ENCODE measurements around the gene HNF1A.

The HNF1A gene

DNA sequence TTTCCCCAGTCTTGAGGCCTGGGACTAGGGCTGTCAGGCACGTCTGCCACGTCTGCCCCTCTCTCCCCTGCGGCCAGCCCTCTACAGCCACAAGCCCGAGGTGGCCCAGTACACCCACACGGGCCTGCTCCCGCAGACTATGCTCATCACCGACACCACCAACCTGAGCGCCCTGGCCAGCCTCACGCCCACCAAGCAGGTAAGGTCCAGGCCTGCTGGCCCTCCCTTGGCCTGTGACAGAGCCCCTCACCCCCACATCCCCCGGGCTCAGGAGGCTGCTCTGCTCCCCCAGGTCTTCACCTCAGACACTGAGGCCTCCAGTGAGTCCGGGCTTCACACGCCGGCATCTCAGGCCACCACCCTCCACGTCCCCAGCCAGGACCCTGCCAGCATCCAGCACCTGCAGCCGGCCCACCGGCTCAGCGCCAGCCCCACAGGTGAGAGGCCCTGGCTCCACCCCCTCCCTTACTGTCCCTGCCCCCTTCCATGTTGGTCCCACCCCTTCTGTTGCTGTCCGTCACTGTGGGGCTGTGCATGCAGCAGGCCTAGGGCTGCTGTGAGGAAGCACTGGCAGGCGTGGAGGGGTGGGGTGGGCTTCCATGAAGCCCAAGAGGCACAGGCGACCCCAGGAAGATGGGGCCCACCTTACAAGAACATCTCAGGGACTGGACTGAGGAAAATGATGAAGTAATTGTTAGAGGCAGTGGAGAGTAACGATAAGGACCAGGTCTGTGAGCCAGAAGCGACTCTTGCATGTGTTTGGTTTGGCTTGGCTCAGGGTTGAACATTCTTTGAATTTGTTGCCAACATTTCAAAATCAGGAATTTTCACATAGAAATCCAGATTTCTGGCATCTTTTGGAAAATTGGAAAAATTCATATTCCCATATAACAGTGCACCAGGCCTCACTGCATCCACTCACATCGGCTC, 21.1 kb downstream of the HNF1A start:
- Histone ChIP-seq H3K36me3 (ENCODE audit: insufficient read depth, low read length) (peaks cover 12% of the 10 kb centered on the region), H3K79me2 (ENCODE audit: control insufficient read depth, insufficient read depth, low read length, unreplicated experiment) (no peaks in the 10 kb centered on the region), H3K4me3 (ENCODE audit: low read depth, low read length) (no peak overlapping the region), H3K4me1 (ENCODE audit: control insufficient read depth, insufficient read depth, low read length, unreplicated experiment) (peaks cover 4% of the 10 kb centered on the region), H3K27me3 (ENCODE audit: insufficient read depth, low read length) (peaks cover 14% of the 10 kb centered on the region; the same call in 1 of the 2 replicates), H3K27ac (ENCODE audit: low read depth, low read length) (no peak overlapping the region), H2AFZ (ENCODE audit: low read length, unreplicated experiment) (no peak overlapping the region)

DNA sequence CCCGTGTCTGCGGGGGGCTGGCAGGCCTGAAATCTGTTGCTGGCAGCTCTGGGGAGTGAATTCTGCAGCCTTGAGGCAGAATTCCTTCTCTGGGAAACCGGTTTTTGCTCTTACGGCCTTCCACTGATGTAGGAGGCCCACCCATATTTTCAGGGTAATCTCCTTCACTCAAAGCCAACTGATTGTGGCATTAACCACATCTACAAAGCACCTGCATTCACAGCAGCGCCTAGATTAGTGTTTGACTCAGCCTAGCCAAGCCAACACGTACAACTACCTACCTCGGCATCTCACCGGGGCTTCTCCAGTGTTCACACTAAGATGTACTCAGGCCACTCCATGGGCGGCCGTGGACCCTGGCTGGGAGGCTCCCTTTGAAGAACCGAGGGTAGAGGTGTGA, 22.2 kb downstream of the HNF1A start:
- peaks cover 4% of the 10 kb centered on the region for H3K4me1 ChIP-seq (ENCODE audit: control insufficient read depth, insufficient read depth, low read length, unreplicated experiment)
- H3K79me2 ChIP-seq (ENCODE audit: control insufficient read depth, insufficient read depth, low read length, unreplicated experiment) = no peaks in the 10 kb centered on the region
- peaks cover 12% of the 10 kb centered on the region for H3K36me3 ChIP-seq (ENCODE audit: insufficient read depth, low read length)
- peaks cover 6% of the 10 kb centered on the region; the same call in 1 of the 2 replicates for H3K27me3 ChIP-seq (ENCODE audit: insufficient read depth, low read length)
- no peak overlapping the region for H3K27ac ChIP-seq (ENCODE audit: low read depth, low read length)
- no peak overlapping the region for H3K4me3 ChIP-seq (ENCODE audit: low read depth, low read length)
- H2AFZ ChIP-seq (ENCODE audit: low read length, unreplicated experiment) = no peak overlapping the region

DNA sequence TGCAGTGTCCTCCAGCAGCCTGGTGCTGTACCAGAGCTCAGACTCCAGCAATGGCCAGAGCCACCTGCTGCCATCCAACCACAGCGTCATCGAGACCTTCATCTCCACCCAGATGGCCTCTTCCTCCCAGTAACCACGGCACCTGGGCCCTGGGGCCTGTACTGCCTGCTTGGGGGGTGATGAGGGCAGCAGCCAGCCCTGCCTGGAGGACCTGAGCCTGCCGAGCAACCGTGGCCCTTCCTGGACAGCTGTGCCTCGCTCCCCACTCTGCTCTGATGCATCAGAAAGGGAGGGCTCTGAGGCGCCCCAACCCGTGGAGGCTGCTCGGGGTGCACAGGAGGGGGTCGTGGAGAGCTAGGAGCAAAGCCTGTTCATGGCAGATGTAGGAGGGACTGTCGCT, 22.7 kb downstream of the HNF1A start:
- Histone ChIP-seq H3K27me3 (ENCODE audit: insufficient read depth, low read length) (peaks cover 1% of the 10 kb centered on the region; the same call in 1 of the 2 replicates), H3K27ac (ENCODE audit: low read depth, low read length) (no peak overlapping the region), H3K4me1 (ENCODE audit: control insufficient read depth, insufficient read depth, low read length, unreplicated experiment) (peaks cover 4% of the 10 kb centered on the region), H3K36me3 (ENCODE audit: insufficient read depth, low read length) (peaks cover 12% of the 10 kb centered on the region), H2AFZ (ENCODE audit: low read length, unreplicated experiment) (no peak overlapping the region), H3K79me2 (ENCODE audit: control insufficient read depth, insufficient read depth, low read length, unreplicated experiment) (no peaks in the 10 kb centered on the region), H3K4me3 (ENCODE audit: low read depth, low read length) (no peak overlapping the region)

DNA sequence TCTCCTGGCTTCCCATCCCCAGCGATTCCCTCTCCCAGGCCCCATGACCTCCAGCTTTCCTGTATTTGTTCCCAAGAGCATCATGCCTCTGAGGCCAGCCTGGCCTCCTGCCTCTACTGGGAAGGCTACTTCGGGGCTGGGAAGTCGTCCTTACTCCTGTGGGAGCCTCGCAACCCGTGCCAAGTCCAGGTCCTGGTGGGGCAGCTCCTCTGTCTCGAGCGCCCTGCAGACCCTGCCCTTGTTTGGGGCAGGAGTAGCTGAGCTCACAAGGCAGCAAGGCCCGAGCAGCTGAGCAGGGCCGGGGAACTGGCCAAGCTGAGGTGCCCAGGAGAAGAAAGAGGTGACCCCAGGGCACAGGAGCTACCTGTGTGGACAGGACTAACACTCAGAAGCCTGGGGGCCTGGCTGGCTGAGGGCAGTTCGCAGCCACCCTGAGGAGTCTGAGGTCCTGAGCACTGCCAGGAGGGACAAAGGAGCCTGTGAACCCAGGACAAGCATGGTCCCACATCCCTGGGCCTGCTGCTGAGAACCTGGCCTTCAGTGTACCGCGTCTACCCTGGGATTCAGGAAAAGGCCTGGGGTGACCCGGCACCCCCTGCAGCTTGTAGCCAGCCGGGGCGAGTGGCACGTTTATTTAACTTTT, 23.6 kb downstream of the HNF1A start:
- no peak overlapping the region for H3K27ac ChIP-seq (ENCODE audit: low read depth, low read length)
- no peak overlapping the region for H3K4me3 ChIP-seq (ENCODE audit: low read depth, low read length)
- peaks cover 12% of the 10 kb centered on the region for H3K36me3 ChIP-seq (ENCODE audit: insufficient read depth, low read length)
- H2AFZ ChIP-seq (ENCODE audit: low read length, unreplicated experiment) = no peak overlapping the region
- no peaks in the 10 kb centered on the region for H3K79me2 ChIP-seq (ENCODE audit: control insufficient read depth, insufficient read depth, low read length, unreplicated experiment)
- H3K4me1 ChIP-seq (ENCODE audit: control insufficient read depth, insufficient read depth, low read length, unreplicated experiment) = peaks cover 4% of the 10 kb centered on the region
- H3K27me3 ChIP-seq (ENCODE audit: insufficient read depth, low read length) = no peaks in the 10 kb centered on the region

DNA sequence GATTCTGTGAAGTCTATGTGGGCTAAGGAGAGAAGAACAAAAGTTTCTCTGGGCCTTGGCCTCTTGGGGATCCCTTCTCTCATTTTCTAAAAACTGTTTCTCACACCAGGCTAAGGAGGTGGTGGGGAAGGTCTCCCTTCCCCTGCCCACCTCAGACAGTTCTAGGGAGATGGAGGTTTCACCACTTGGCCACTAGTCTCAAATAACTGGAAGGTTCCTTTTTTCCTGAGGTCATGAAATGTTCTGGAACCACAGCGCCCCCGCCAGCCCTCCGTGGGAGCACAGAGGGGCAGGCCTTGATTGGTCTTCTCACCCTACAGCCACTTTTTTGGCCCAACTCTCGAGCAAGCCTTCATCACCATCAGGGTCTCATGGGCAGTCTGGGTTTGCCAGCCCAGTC, 25.3 kb downstream of the HNF1A start:
- Histone ChIP-seq H3K4me3 (ENCODE audit: low read depth, low read length) (no peak overlapping the region), H3K4me1 (ENCODE audit: control insufficient read depth, insufficient read depth, low read length, unreplicated experiment) (peaks cover 4% of the 10 kb centered on the region), H2AFZ (ENCODE audit: low read length, unreplicated experiment) (no peak overlapping the region), H3K79me2 (ENCODE audit: control insufficient read depth, insufficient read depth, low read length, unreplicated experiment) (no peaks in the 10 kb centered on the region), H3K27ac (ENCODE audit: low read depth, low read length) (no peak overlapping the region), H3K36me3 (ENCODE audit: insufficient read depth, low read length) (peaks cover 12% of the 10 kb centered on the region), H3K27me3 (ENCODE audit: insufficient read depth, low read length) (no peaks in the 10 kb centered on the region)

DNA sequence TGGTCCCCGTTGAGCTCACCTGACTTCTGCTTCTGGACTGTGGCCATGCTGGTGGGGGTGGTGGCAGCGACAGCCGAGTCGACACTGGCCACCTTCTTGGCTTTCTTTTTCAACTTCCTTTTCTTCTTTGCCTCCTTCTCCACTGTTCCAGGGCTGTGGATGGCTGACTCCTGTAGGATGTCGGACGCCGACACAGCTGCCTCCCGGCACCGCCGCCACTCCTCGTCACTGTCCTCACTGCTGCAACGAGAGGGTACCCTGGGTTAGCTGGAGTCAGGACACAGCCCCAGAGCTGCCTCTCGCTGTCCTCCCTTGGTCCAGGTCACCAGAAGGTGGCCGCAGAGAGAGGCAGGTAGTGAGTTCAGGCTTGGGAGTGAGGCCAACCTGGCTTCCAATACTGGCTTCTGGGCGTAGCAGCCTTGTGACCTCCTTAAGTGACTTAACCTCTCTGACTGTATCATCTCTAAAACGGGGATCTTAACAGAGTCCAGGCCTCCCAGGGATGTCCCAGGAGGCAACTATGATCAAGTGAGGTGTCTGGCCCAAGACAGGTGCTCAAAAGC, 26.0 kb downstream of the HNF1A start:
- no peak overlapping the region for H3K4me3 ChIP-seq (ENCODE audit: low read depth, low read length)
- peaks cover 12% of the 10 kb centered on the region for H3K36me3 ChIP-seq (ENCODE audit: insufficient read depth, low read length)
- H3K4me1 ChIP-seq (ENCODE audit: control insufficient read depth, insufficient read depth, low read length, unreplicated experiment) = peaks cover 4% of the 10 kb centered on the region
- H3K79me2 ChIP-seq (ENCODE audit: control insufficient read depth, insufficient read depth, low read length, unreplicated experiment) = no peaks in the 10 kb centered on the region
- H3K27me3 ChIP-seq (ENCODE audit: insufficient read depth, low read length) = no peaks in the 10 kb centered on the region
- H3K27ac ChIP-seq (ENCODE audit: low read depth, low read length) = no peak overlapping the region
- no peak overlapping the region for H2AFZ ChIP-seq (ENCODE audit: low read length, unreplicated experiment)

DNA sequence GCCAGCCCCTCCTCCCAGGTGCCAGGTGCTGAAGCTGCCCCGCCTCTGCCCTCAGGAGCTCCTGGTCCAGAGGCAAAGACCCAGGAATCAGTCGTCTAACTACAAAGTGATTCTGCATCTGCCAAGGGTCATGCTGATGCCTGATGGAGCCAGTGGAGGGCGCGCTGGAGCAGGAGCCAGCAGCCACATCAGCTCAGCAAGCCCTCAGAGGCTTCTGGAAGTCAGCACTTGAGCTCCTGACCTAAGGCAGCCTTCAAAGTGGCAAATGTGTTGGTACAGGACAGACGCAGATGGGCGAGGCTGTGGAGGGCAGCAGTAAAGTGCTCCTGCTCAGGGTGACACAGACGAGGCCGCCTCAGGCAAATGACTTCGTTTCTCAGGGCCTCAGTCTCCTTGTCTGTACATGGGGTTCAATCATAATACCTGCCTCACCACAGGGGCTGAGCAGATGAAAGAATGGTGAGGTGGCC, 27.0 kb downstream of the HNF1A start:
- H2AFZ ChIP-seq (ENCODE audit: low read length, unreplicated experiment) = no peak overlapping the region
- H3K79me2 ChIP-seq (ENCODE audit: control insufficient read depth, insufficient read depth, low read length, unreplicated experiment) = no peaks in the 10 kb centered on the region
- H3K4me1 ChIP-seq (ENCODE audit: control insufficient read depth, insufficient read depth, low read length, unreplicated experiment) = peaks cover 4% of the 10 kb centered on the region
- no peak overlapping the region for H3K27ac ChIP-seq (ENCODE audit: low read depth, low read length)
- no peaks in the 10 kb centered on the region for H3K27me3 ChIP-seq (ENCODE audit: insufficient read depth, low read length)
- peaks cover 12% of the 10 kb centered on the region for H3K36me3 ChIP-seq (ENCODE audit: insufficient read depth, low read length)
- no peak overlapping the region for H3K4me3 ChIP-seq (ENCODE audit: low read depth, low read length)

DNA sequence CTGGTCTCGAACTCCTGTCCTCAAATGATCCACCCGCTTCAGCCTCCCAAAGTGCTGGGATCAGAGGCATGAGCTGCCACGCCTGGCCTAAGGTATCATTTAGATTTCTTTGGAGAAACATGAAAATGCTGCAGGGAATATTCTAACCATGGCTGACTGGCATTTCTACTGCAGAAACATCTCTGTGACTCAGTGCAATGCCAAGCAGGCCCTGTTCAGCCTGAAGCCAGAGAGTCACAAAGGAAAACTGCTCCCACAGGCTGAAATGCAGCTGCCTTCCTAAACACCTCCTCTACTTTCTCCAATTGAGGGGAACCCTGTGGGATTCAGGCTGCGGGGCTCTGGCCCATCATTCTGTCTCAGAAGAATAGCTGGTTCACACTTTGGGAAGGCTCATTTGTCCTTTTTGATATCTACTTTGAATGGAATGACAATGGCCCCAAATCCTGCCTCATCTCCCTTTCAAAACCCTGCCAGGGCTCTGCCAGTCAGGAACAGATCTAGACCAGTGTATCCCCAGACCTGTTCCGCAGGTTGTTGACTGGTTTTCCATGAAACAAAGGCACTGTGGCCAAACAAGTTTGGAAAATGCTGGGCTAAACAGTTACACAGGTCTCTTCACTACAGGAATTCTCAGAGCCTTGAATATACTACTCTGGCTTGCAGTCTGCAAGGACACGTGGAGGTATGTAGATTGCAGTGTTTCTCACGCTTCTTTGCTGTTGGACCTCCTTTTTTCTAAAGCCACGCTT, 30.2 kb downstream of the HNF1A start:
- H3K4me3 ChIP-seq (ENCODE audit: low read depth, low read length) = no peak overlapping the region
- peaks cover 10% of the 10 kb centered on the region for H3K36me3 ChIP-seq (ENCODE audit: insufficient read depth, low read length)
- no peaks in the 10 kb centered on the region for H3K4me1 ChIP-seq (ENCODE audit: control insufficient read depth, insufficient read depth, low read length, unreplicated experiment)

DNA sequence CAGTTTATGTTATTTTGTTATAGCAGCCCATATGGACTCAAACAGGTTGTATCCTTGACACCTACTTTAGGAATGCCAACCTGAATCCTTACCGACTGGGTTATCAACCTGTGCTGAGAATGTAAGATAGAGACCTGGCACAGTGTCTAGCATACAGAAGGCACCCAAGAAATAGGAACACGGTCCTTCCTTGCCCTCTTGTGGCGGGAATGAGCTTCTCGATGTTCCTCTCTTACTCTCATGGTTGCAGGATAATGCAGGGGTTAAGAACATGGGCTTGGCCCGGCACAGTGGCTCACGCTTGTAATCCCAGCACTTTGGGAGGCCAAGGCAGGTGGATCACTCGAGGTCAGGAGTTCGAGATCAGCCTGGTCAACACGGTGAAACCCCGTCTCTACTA, 31.4 kb downstream of the HNF1A start:
- Histone ChIP-seq H3K36me3 (ENCODE audit: insufficient read depth, low read length) (peaks cover 3% of the 10 kb centered on the region; the same call in 1 of the 2 replicates), H3K4me3 (ENCODE audit: low read depth, low read length) (no peak overlapping the region), H3K4me1 (ENCODE audit: control insufficient read depth, insufficient read depth, low read length, unreplicated experiment) (no peaks in the 10 kb centered on the region), H3K27me3 (ENCODE audit: insufficient read depth, low read length) (no peaks in the 10 kb centered on the region), H2AFZ (ENCODE audit: low read length, unreplicated experiment) (no peak overlapping the region), H3K79me2 (ENCODE audit: control insufficient read depth, insufficient read depth, low read length, unreplicated experiment) (peaks cover 3% of the 10 kb centered on the region), H3K27ac (ENCODE audit: low read depth, low read length) (no peak overlapping the region)

More for the DNA sequence above, 30.2 kb downstream of the HNF1A start:
- Histone ChIP-seq H3K27ac (ENCODE audit: low read depth, low read length) (no peak overlapping the region), H3K79me2 (ENCODE audit: control insufficient read depth, insufficient read depth, low read length, unreplicated experiment) (no peaks in the 10 kb centered on the region), H2AFZ (ENCODE audit: low read length, unreplicated experiment) (no peak overlapping the region), H3K27me3 (ENCODE audit: insufficient read depth, low read length) (no peaks in the 10 kb centered on the region)

DNA sequence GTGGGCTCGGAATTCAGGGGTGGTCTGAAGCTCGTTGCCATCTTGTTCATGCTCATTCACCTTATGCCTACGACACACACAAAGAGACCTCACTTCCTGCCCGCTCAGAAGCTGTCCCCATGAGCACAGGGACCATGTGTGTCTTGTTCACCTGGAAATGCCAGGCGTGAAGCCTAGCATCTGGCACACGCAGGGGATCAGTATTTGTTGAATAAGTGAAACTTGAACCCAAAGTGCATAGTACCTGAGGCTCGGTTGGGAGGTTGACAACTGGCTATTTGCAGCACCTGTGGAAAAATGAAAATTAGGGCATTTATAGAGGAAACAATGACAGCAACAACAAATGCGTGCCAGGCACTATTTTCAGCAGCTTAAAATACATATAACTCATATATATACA, 32.5 kb downstream of the HNF1A start:
- H3K27me3 ChIP-seq (ENCODE audit: insufficient read depth, low read length) = no peaks in the 10 kb centered on the region
- peaks cover 7% of the 10 kb centered on the region for H3K4me1 ChIP-seq (ENCODE audit: control insufficient read depth, insufficient read depth, low read length, unreplicated experiment)
- peaks cover 14% of the 10 kb centered on the region for H3K79me2 ChIP-seq (ENCODE audit: control insufficient read depth, insufficient read depth, low read length, unreplicated experiment)
- peaks cover 3% of the 10 kb centered on the region; the same call in 1 of the 2 replicates for H3K36me3 ChIP-seq (ENCODE audit: insufficient read depth, low read length)
- H3K4me3 ChIP-seq (ENCODE audit: low read depth, low read length) = no peak overlapping the region
- H2AFZ ChIP-seq (ENCODE audit: low read length, unreplicated experiment) = no peak overlapping the region
- H3K27ac ChIP-seq (ENCODE audit: low read depth, low read length) = no peak overlapping the region
